GM03348 (cell line): ENCODE results near the gene FSD1L.
A peak's percentile ranks its signal among the peaks of the same experiment; 100 is the strongest.
"Not testable (repeated sequence)": the region's sequence is repeated elsewhere in the genome, so short reads cannot be mapped to it uniquely, and the experiment has no call there.

ENCODE experiments used
- DNase-seq: peaks from one replicate; pipeline ENCODE4 v3.0.0; 2012; ENCODE audit warnings: low spot score

FSD1L gene

GRCh38 chr9:105557804-105558610 is 110.2 kb downstream of the FSD1L start, which contains the start of gene FKTN:
TSS of gene FKTN (plus strand) at chr9:105558131. CDS start at chr9:105575033, 16,902 bp downstream.
- peak; percentile 94 for DNase-seq

DNA sequence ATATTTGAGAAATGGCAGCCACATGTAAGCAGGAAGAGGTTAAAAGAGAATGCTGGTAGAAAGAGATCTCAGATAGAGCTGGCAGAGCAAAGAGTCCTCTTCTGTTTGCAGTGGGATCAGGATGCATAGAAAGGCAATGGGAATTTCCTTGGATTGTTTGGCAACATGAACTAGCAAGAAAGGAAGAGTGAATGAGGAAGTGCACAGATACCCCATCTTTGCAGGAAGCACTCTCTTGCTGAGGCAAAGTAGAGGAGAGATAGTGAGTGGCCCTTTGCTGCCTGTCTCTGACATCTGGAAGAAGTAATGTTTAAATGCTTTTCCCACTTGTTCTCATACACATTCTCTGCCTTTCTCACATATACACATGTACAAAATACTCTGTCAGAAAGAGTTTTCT is 124.6 kb downstream of the FSD1L start:
- no peak for DNase-seq

- not testable (repeated sequence) for DNase-seq
Observed at GRCh38 chr9:105579952-105580351, 132.1 kb downstream of the FSD1L start.

DNA sequence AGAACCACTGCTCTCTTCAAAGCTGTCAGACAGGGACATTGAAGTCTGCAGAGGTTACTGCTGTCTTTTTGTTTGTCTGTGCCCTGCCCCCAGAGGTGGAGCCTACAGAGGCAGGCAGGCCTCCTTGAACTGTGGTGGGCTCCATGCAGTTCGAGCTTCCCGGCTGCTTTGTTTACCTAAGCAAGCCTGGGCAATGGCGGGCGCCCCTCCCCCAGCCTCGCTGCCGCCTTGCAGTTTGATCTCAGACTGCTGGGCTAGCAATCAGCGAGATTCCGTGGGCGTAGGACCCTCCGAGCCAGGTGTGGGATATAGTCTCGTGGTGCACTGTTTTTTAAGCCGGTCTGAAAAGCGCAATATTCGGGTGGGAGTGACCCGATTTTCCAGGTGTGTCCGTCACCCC is 133.7 kb downstream of the FSD1L start:
- not testable (repeated sequence) for DNase-seq

GRCh38 chr9:105593145-105593544 is 145.3 kb downstream of the FSD1L start:
- DNase-seq, result no peak
